AG04449 (cell line): ENCODE data around the gene RTF1.

Experiments
- CTCF ChIA-PET: fragments of 350-600 bp; formaldehyde crosslinking; extraction: SDS; loops from one replicate; lab custom pipeline; 2021; ENCODE audit warnings: antibody characterized with exemption; lab: Yijun Ruan, JAX
- POLR2A ChIA-PET: fragments of 400-600, 350-600 bp; formaldehyde crosslinking; extraction: SDS; loops from one replicate; lab custom pipeline; 2020; ENCODE audit warnings: antibody characterized with exemption, inconsistent platforms; lab: Yijun Ruan, JAX
- DNase-seq: peaks from one replicate; pipeline ENCODE4 v3.0.0-alpha.2; 2010; ENCODE audit warnings: low read depth, low spot score
- H3K4me3 ChIP-seq: 2 replicates; pipeline ENCODE4 v1.5.1; 2011; ENCODE audit warnings: low read depth, mild to moderate bottlenecking, control low read depth, low read length
- CTCF ChIP-seq: IDR thresholded peaks from one replicate; pipeline ENCODE4 v1.5.1; 2011; ENCODE audit warnings: mild to moderate bottlenecking, moderate library complexity, low read length, control low read depth, inconsistent platforms; ENCODE audit not compliant: insufficient read depth; ENCODE audit errors: missing control alignments

RTF1 gene

GRCh38 chr15:41494190-41494921 is 77.5 kb downstream of the RTF1 start:
- no peak for DNase-seq
- H3K4me3 ChIP-seq = peak overlapping the region; percentile 59
- CTCF ChIA-PET = interaction anchor here (0.7 to 1.6 kb wide), 2 partner anchors 9 to 13 kb away, joined by 3 to 4 read pairs; no protein-coding TSS in a partner anchor
- POLR2A ChIA-PET = interaction anchor here (0.6 kb wide), 1 partner anchor 29 kb away, joined by 3 read pairs; no protein-coding TSS in a partner anchor
- TF ChIP-seq CTCF = no peak

- no peak overlapping the region for H3K4me3 ChIP-seq
- DNase-seq = no peak
- ChIA-PET POLR2A (interaction anchor here (0.6 kb wide), 1 partner anchor 28 kb away, joined by 3 read pairs; no protein-coding TSS in a partner anchor), CTCF (no interaction called here)
- no peak for TF ChIP-seq CTCF
These were observed 78.2 kb downstream of the RTF1 start for GRCh38 chr15:41494922-41495735.

GRCh38 chr15:41495736-41496599 is 79.1 kb downstream of the RTF1 start:
- DNase-seq = no peak
- POLR2A ChIA-PET = no interaction called here
- TF ChIP-seq CTCF = no peak
- CTCF ChIA-PET = no interaction called here
- no peak overlapping the region for H3K4me3 ChIP-seq

- ChIA-PET CTCF (interaction anchor here (1.0 kb wide), 1 partner anchor 105 kb away, joined by 4 read pairs; no protein-coding TSS in a partner anchor), POLR2A (no interaction called here)
- TF ChIP-seq CTCF = no peak
- no peak for DNase-seq
- no peak overlapping the region for H3K4me3 ChIP-seq
These were observed 81.8 kb downstream of the RTF1 start for GRCh38 chr15:41498657-41499056.

- ChIA-PET POLR2A (no interaction called here), CTCF (interaction anchor here (0.7 to 1.0 kb wide), 2 partner anchors 104 to 303 kb away, joined by 3 to 4 read pairs; no protein-coding TSS in a partner anchor)
- TF ChIP-seq CTCF = no peak
- H3K4me3 ChIP-seq = no peak overlapping the region
- DNase-seq = no peak
These were observed 82.4 kb downstream of the RTF1 start for GRCh38 chr15:41499109-41499851.
